GM18861 (cell line): ENCODE results near the gene PPP6R3.

Experiments used
- ATAC-seq: cut with Tn5 transposase; IDR thresholded peaks from one replicate; pipeline ENCODE4 v1.9.1; 2021; ENCODE audit not compliant: unreplicated experiment

The PPP6R3 gene

GRCh38 chr11:68488623-68489022 is 28.1 kb downstream of the PPP6R3 start:
- ATAC-seq = no peak

- ATAC-seq = no peak
These were observed 34.7 kb downstream of the PPP6R3 start for GRCh38 chr11:68495220-68495729.

GRCh38 chr11:68495872-68496271 is 35.3 kb downstream of the PPP6R3 start:
- no peak for ATAC-seq

GRCh38 chr11:68497761-68498160 is 37.2 kb downstream of the PPP6R3 start:
- no peak for ATAC-seq

GRCh38 chr11:68498321-68498720 is 37.8 kb downstream of the PPP6R3 start:
- no peak for ATAC-seq

- ATAC-seq = no peak
These were observed 38.6 kb downstream of the PPP6R3 start for GRCh38 chr11:68498903-68499883.

- ATAC-seq = no peak
These were observed 39.7 kb downstream of the PPP6R3 start for GRCh38 chr11:68500206-68500605.

- ATAC-seq = no peak
These were observed 41.3 kb downstream of the PPP6R3 start for GRCh38 chr11:68501813-68502212.

GRCh38 chr11:68503251-68503687 is 42.7 kb downstream of the PPP6R3 start:
- ATAC-seq = no peak

- no peak for ATAC-seq
These were observed 43.2 kb downstream of the PPP6R3 start for GRCh38 chr11:68503792-68504191.

- ATAC-seq = no peak
These were observed 44.0 kb downstream of the PPP6R3 start for GRCh38 chr11:68504432-68505066.

GRCh38 chr11:68505596-68505995 is 45.0 kb downstream of the PPP6R3 start:
- no peak for ATAC-seq

GRCh38 chr11:68506908-68507307 is 46.4 kb downstream of the PPP6R3 start:
- ATAC-seq = no peak

GRCh38 chr11:68508425-68508824 is 47.9 kb downstream of the PPP6R3 start:
- ATAC-seq = no peak

- no peak for ATAC-seq
These were observed 48.5 kb downstream of the PPP6R3 start for GRCh38 chr11:68509066-68509465.

- no peak for ATAC-seq
These were observed 53.5 kb downstream of the PPP6R3 start for GRCh38 chr11:68513930-68514487.

GRCh38 chr11:68517121-68517741 is 56.7 kb downstream of the PPP6R3 start:
- no peak for ATAC-seq

GRCh38 chr11:68518191-68518590 is 57.6 kb downstream of the PPP6R3 start:
- ATAC-seq = no peak

GRCh38 chr11:68521969-68522652 is 61.6 kb downstream of the PPP6R3 start:
- no peak for ATAC-seq

- ATAC-seq = no peak
These were observed 62.5 kb downstream of the PPP6R3 start for GRCh38 chr11:68523033-68523432.

GRCh38 chr11:68523743-68524142 is 63.2 kb downstream of the PPP6R3 start:
- ATAC-seq = no peak
